ENCODE results near the gene TCAP.
A peak's percentile ranks its signal among the peaks of the same experiment; 100 is the strongest.

Gene TCAP

DNA sequence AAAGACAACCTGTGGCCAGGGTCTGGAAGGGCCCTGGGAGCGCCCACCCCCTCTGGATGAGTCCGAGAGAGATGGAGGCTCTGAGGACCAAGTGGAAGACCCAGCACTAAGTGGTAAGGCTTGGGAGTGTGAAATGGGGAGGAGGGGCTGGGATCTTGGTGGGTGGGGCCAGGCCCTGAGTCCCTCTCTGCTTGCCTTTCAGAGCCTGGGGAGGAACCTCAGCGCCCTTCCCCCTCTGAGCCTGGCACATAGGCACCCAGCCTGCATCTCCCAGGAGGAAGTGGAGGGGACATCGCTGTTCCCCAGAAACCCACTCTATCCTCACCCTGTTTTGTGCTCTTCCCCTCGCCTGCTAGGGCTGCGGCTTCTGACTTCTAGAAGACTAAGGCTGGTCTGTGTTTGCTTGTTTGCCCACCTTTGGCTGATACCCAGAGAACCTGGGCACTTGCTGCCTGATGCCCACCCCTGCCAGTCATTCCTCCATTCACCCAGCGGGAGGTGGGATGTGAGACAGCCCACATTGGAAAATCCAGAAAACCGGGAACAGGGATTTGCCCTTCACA lies 29.5 kb upstream of the TCAP start:
- TF ChIP-seq, protein P1, sequence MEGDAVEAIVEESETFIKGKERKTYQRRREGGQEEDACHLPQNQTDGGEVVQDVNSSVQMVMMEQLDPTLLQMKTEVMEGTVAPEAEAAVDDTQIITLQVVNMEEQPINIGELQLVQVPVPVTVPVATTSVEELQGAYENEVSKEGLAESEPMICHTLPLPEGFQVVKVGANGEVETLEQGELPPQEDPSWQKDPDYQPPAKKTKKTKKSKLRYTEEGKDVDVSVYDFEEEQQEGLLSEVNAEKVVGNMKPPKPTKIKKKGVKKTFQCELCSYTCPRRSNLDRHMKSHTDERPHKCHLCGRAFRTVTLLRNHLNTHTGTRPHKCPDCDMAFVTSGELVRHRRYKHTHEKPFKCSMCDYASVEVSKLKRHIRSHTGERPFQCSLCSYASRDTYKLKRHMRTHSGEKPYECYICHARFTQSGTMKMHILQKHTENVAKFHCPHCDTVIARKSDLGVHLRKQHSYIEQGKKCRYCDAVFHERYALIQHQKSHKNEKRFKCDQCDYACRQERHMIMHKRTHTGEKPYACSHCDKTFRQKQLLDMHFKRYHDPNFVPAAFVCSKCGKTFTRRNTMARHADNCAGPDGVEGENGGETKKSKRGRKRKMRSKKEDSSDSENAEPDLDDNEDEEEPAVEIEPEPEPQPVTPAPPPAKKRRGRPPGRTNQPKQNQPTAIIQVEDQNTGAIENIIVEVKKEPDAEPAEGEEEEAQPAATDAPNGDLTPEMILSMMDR (IDR thresholded peaks at IDR 0.05; ENCODE audit: extremely low read depth, insufficient read depth, missing control alignments): no peak
- no peak for DNase-seq (ENCODE audit: low spot score)

DNA sequence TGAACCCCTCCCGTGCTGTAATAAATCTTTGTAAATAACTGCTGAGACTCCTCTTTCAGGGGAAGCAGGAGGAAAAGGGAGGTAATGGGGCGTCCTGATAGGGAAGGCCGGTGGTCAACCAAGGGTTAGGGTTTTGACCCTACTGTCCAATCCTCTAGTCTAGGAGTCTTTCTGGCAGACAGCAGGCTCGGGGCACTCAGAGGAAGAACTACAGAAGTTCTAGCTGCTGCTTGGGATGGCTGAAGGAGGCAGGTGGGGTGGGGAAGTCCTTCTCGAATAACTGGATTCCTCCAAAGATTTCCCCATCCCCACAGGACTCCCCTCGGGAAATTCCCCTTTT lies 28.6 kb upstream of the TCAP start:
- peak; percentile 60 for DNase-seq (ENCODE audit: low spot score)
- in situ Hi-C loops (cut with MboI; ENCODE audit: low pct_unique_long_range_greater_than_20kb, low sequenced_read_pairs, unreplicated experiment): loop anchor here (10.0 kb wide), 1 partner anchor 338 kb away; no protein-coding TSS in a partner anchor
- TF ChIP-seq, protein P1 (IDR thresholded peaks at IDR 0.05; ENCODE audit: extremely low read depth, insufficient read depth, missing control alignments): no peak

More for the DNA sequence above, 29.5 kb upstream of the TCAP start:
- in situ Hi-C loops (cut with MboI; ENCODE audit: low pct_unique_long_range_greater_than_20kb, low sequenced_read_pairs, unreplicated experiment): loop anchor here (10.0 kb wide), 1 partner anchor 339 kb away; no protein-coding TSS in a partner anchor

DNA sequence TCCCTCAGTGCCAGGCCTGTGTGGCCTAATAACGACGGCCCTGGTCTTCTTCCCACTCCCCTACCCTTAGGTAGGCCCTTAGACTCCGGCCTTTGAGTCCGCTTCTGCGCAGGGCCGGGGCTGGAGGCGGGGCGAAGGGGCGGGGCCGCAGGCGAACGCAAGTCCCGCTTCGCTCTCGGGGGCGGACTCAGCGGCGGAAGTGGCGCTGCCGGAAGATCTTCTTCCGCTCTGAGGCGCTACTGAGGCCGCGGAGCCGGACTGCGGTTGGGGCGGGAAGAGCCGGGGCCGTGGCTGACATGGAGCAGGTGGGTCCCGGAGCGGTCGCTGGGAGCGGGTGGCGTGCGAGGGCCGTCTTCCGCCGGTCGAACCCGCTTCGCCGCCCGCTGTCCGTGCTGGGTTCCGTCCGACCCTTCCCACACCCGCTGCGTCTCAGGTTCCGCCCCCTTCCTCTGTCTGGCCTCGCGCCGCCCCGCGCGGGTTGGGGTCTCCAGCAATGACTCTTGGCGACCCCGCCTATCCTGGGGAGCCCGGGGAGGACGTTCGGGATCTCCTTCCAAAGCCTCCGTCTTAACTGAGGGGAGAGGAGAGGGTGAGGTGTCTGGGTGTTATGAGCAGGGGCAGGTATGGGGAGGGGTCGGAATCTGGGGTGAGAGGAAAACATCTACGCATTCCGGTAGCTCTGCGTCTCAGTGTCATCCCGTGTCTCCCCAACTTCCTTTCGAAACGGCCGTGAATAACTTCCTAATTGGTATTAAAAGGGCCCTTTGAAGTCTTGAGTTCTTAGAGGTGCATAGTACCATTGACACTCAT lies 28.0 kb upstream of the TCAP start, which contains the start of gene STARD3:
Gene STARD3, plus strand, starts transcription at position 218 of the 810 bp plus-strand sequence. CDS start 16,388 bp downstream, outside the sequence.
- TF ChIP-seq, protein P1 (IDR thresholded peaks at IDR 0.05; ENCODE audit: extremely low read depth, insufficient read depth, missing control alignments): peak; percentile 8
- in situ Hi-C loops (cut with MboI; ENCODE audit: low pct_unique_long_range_greater_than_20kb, low sequenced_read_pairs, unreplicated experiment): loop anchor here (10.0 kb wide), 1 partner anchor 338 kb away; no protein-coding TSS in a partner anchor
- DNase-seq (ENCODE audit: low spot score): peak; percentile 98

DNA sequence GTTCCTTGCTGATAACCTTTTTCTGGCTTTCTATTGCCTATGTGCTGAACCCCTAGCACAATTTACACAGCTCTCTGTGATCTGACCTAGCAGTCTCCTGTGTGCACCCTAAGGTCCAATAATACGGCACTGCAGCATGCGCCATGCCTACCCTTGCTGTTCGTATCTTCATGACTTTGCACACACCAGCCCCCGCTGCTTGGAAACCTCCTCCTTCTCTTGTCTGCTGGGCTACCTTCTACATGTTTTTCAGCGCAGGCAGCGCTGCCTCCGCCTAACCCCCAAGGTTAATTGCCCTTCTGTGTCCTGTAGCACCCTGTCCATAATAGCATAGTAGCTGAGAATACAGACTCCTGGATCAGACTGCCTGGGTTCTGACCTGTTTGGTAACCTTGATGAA lies 26.8 kb upstream of the TCAP start:
- no peak for DNase-seq (ENCODE audit: low spot score)
- in situ Hi-C loops (cut with MboI; ENCODE audit: low pct_unique_long_range_greater_than_20kb, low sequenced_read_pairs, unreplicated experiment): loop anchor here (10.0 kb wide), 1 partner anchor 336 kb away; no protein-coding TSS in a partner anchor

DNA sequence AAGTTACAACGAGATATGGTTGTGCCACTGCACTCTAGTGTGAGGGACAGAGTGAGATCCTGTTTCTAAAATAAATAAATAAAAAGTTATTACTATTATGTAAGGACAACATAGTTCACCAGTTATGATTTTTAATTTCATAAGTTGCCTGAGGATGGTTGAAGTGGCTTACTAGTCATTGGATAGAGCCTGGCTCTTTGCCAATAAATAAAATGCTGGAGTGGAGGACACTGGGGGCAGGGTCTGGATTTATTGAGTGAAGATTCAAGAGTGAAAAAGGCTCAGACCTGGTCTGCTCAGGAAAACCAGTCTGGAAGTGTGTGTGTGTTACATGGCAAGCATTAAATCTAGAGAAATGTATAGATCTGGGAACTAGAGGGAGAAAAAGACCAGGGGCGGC lies 26.1 kb upstream of the TCAP start:
- in situ Hi-C loops (cut with MboI; ENCODE audit: low pct_unique_long_range_greater_than_20kb, low sequenced_read_pairs, unreplicated experiment): loop anchor here (10.0 kb wide), 1 partner anchor 336 kb away; no protein-coding TSS in a partner anchor
- TF ChIP-seq, protein P1 (IDR thresholded peaks at IDR 0.05; ENCODE audit: extremely low read depth, insufficient read depth, missing control alignments): no peak
- DNase-seq (ENCODE audit: low spot score): no peak

More for the DNA sequence above, 26.8 kb upstream of the TCAP start:
- TF ChIP-seq, protein P1 (IDR thresholded peaks at IDR 0.05; ENCODE audit: extremely low read depth, insufficient read depth, missing control alignments): no peak

DNA sequence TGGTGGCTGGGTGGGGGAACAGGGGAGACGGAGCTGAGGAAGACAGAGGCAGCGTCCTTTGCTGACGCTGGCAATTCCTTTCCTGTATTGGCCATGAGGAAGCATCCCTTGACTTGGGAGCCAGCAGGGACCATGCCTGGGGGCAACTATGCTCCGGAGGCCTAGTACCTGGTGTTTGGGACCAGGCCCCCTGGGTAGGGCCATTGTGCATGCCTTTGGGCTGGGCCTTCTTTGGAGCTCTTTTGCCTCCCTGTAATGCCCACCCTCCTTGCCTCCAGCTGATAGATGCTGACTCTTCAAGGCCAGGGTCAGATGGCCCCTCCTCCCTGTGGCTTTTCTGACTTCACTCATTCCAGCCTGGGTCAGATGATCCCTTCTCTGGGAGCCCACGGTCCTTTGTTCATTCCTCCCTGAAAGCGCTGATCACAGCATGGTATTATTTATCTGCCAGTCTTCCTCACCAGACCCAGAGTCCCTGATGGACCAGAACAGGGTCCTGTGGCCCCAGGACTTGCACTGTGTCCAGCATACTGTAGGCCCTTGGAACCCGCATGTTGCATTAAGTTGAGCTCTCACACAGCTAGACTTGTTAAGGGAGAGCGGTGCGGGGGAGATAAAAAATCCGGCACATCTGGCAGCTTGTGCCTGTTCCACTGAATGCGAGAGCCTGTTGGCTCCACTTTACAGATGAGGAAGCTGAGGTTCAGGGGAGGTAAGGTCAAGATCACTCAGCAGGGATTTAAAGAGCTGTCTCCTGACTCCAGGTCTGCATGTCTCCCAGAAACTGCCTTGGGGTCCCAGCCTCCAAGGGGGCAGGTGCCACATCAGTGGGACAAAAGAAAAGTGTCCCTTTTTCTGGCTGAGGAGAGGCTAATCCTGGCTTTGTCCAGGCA lies 25.3 kb upstream of the TCAP start:
- in situ Hi-C loops (cut with MboI; ENCODE audit: low pct_unique_long_range_greater_than_20kb, low sequenced_read_pairs, unreplicated experiment): loop anchor here (10.0 kb wide), 1 partner anchor 335 kb away; no protein-coding TSS in a partner anchor
- no peak for DNase-seq (ENCODE audit: low spot score)
- TF ChIP-seq, protein P1 (IDR thresholded peaks at IDR 0.05; ENCODE audit: extremely low read depth, insufficient read depth, missing control alignments): no peak
